ENCODE measurements around the gene NKX6-1.

GRCh38 chr4:84512277-84512676 lies 13.2 kb upstream of the NKX6-1 start:
- TF ChIP-seq CTCF (IDR thresholded peaks at IDR 0.05; ENCODE audit: low read length) (no peak), EZH2 (optimal IDR thresholded peaks at IDR 0.05; ENCODE audit: low read depth, low read length) (no peak)
